H1 (cell line): ENCODE data around the gene UBR7.
"Not testable (repeated sequence)": the region's sequence is repeated elsewhere in the genome, so short reads cannot be mapped to it uniquely, and the experiment has no call there.

Experiments used
- BRCA1 ChIP-seq: IDR thresholded peaks from 2 replicates; pipeline ENCODE4 v1.6.1; 2012; ENCODE audit warnings: low read depth, low read length, improper control_type of control experiment
- CBX5 ChIP-seq: fragments of 300-800, 300-1000 bp; sonication (generic); IDR thresholded peaks from 2 replicates; pipeline ENCODE4 v1.7.1; 2016; ENCODE audit warnings: antibody characterized with exemption, low read length, low read depth
- CTCF ChIP-seq, 3 experiments: IDR thresholded peaks; 1 replicate in 2 of 3; 2 replicates in 1 of 3; pipeline versions ENCODE4 v1.5.1 to v1.6.1; 2011; ENCODE audit warnings: low read length in 3 of 3, mild to moderate bottlenecking in 3 of 3, inconsistent platforms in 2 of 3, low read depth in 1 of 3, moderate library complexity in 1 of 3; ENCODE audit not compliant: insufficient read depth in 1 of 3; ENCODE audit errors: control extremely low read depth in 1 of 3
- POLR2A ChIP-seq, 2 experiments: IDR thresholded peaks; 1 replicate in 1 of 2; 2 replicates in 1 of 2; pipeline ENCODE4 v1.6.1; 2011; ENCODE audit warnings: low read depth in 2 of 2, low read length in 2 of 2, mild to moderate bottlenecking in 2 of 2; ENCODE audit errors: control extremely low read depth in 1 of 2

DNA sequence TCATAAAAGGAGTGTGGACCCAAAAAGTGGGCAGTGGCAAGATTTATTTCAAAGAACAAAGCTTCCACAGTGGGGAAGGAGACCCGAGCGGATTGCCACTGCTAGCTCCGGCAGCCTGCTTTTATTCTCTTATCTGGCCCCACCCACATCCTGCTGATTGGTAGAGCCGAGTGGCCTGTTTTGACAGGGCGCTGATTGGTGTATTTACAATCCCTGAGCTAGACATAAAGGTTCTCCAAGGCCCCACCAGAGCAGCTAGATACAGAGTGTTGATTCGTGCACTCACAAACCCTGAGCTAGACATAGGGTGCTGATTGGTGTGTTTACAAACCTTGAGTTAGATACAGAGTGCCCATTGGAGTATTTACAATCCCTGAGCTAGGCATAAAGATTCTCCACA, 37.4 kb upstream of the UBR7 start:
- TF ChIP-seq POLR2A (IDR thresholded peaks at IDR 0.05; ENCODE audit: control extremely low read depth in 1 of 2, low read depth in 2 of 2, low read length in 2 of 2); CBX5; CTCF (IDR thresholded peaks at IDR 0.05; ENCODE audit: control extremely low read depth in 1 of 3, insufficient read depth in 1 of 3, low read depth in 1 of 3, low read length in 3 of 3); BRCA1: not testable (repeated sequence)
